IMR-90 (cell line): Measurements from ENCODE around the gene SPATA2L. TPM values are rescaled to one million over a fixed set of nuclear protein-coding genes. Genes with fewer than 3 reads are reported as not detected.

Experiments used
- ATAC-seq: fragments of 200-7000 bp; cut with Tn5 transposase; 2 replicates; pipeline ENCODE4 v1.9.1; 2020; ENCODE audit warnings: low read depth, mild to moderate bottlenecking, moderate library complexity
- BruUV-seq: library from RNA; stranded (reverse); fragments of 400-500 nt; replicated peaks from 2 replicates; lab custom pipeline; 2021; lab: Mats Ljungman, UMichigan
- CTCF ChIA-PET: fragments of 300-600 bp; formaldehyde crosslinking; extraction: SDS; loops from one replicate; lab custom pipeline; 2021; ENCODE audit warnings: antibody characterized with exemption; lab: Yijun Ruan, JAX
- POLR2A ChIA-PET: fragments of 300-600 bp; sonication (Branson Sonifier 250); formaldehyde crosslinking; loops from one replicate; lab custom pipeline; 2022; ENCODE audit warnings: antibody characterized with exemption; ENCODE audit not compliant: unreplicated experiment; lab: Charles Lee
- DNase-seq: peaks from one replicate; pipeline ENCODE4 v3.0.0; 2013
- H2AFZ ChIP-seq: replicated peaks from 2 replicates; pipeline ENCODE3; 2013; ENCODE audit warnings: low read length, mild to moderate bottlenecking; ENCODE audit not compliant: poor library complexity
- H2AK5ac ChIP-seq: 2 replicates; pipeline ENCODE4 v1.6.1; 2013; ENCODE audit warnings: low read depth, low read length, inconsistent platforms
- H2AK9ac ChIP-seq: replicated peaks from 2 replicates; pipeline ENCODE3; 2013; ENCODE audit warnings: mild to moderate bottlenecking, low read depth, low read length, moderate library complexity; ENCODE audit not compliant: poor library complexity
- H2BK120ac ChIP-seq: 2 replicates; pipeline ENCODE4 v1.6.1; 2013; ENCODE audit warnings: low read depth, low read length, inconsistent platforms
- H2BK15ac ChIP-seq: 3 replicates; pipeline ENCODE4 v1.6.1; 2013; ENCODE audit warnings: low read depth, low read length, inconsistent platforms
- H2BK20ac ChIP-seq: 2 replicates; pipeline ENCODE4 v1.6.1; 2013; ENCODE audit warnings: low read depth, mild to moderate bottlenecking, inconsistent platforms, low read length, moderate library complexity
- H2BK5ac ChIP-seq: 2 replicates; pipeline ENCODE4 v1.6.1; 2013; ENCODE audit warnings: mild to moderate bottlenecking, low read depth, low read length, inconsistent platforms; ENCODE audit not compliant: poor library complexity, severe bottlenecking
- H3K14ac ChIP-seq: replicated peaks from 2 replicates; pipeline ENCODE4 v1.6.1; 2013; ENCODE audit warnings: low read depth, low read length, inconsistent platforms
- H3K18ac ChIP-seq: 2 replicates; pipeline ENCODE4 v1.6.1; 2013; ENCODE audit warnings: low read depth, low read length, control low read depth
- H3K23ac ChIP-seq: 2 replicates; pipeline ENCODE4 v1.6.1; 2013; ENCODE audit warnings: low read depth, low read length, inconsistent platforms
- H3K27ac ChIP-seq: 2 replicates; pipeline ENCODE4 v1.5.1; 2013; ENCODE audit warnings: mild to moderate bottlenecking, control low read depth, low read length; ENCODE audit not compliant: insufficient read depth
- H3K27me3 ChIP-seq: 2 replicates; pipeline ENCODE4 v1.6.1; 2013; ENCODE audit warnings: low read length; ENCODE audit not compliant: control insufficient read depth, insufficient read depth
- H3K36me3 ChIP-seq: 2 replicates; pipeline ENCODE4 v1.6.1; 2013; ENCODE audit warnings: low read length, mixed read lengths; ENCODE audit not compliant: control insufficient read depth, insufficient read depth
- H3K4ac ChIP-seq: 2 replicates; pipeline ENCODE4 v1.6.1; 2013; ENCODE audit warnings: low read depth, low read length, inconsistent platforms
- H3K4me1 ChIP-seq: 2 replicates; pipeline ENCODE4 v1.6.1; 2013; ENCODE audit warnings: low read length, mixed read lengths; ENCODE audit not compliant: control insufficient read depth, insufficient read depth
- H3K4me2 ChIP-seq: 2 replicates; pipeline ENCODE4 v1.6.1; 2013; ENCODE audit warnings: low read depth, mild to moderate bottlenecking, control low read depth, low read length, moderate library complexity
- H3K4me3 ChIP-seq: 2 replicates; pipeline ENCODE4 v1.5.1; 2013; ENCODE audit warnings: low read depth, mild to moderate bottlenecking, control low read depth, low read length, moderate library complexity; ENCODE audit not compliant: insufficient read depth
- H3K56ac ChIP-seq: 2 replicates; pipeline ENCODE4 v1.6.1; 2013; ENCODE audit warnings: low read length, inconsistent platforms; ENCODE audit not compliant: insufficient read depth; ENCODE audit errors: extremely low read depth
- H3K79me1 ChIP-seq, 2 experiments: 2 replicates each; pipeline ENCODE4 v1.6.1; 2013; ENCODE audit warnings: low read length in 2 of 2, inconsistent platforms in 1 of 2, low read depth in 1 of 2
- H3K9ac ChIP-seq: 2 replicates; pipeline ENCODE4 v1.6.1; 2013; ENCODE audit warnings: low read depth, low read length, control low read depth
- H3K9me1 ChIP-seq: 2 replicates; pipeline ENCODE4 v1.6.1; 2013; ENCODE audit warnings: low read length, inconsistent platforms; ENCODE audit not compliant: insufficient read depth
- H3K9me3 ChIP-seq: 2 replicates; pipeline ENCODE4 v1.6.1; 2013; ENCODE audit warnings: low read length; ENCODE audit not compliant: control insufficient read depth, insufficient read depth
- H4K20me1 ChIP-seq: 2 replicates; pipeline ENCODE4 v1.6.1; 2013; ENCODE audit warnings: low read length, inconsistent platforms; ENCODE audit not compliant: insufficient read depth
- H4K5ac ChIP-seq: 2 replicates; pipeline ENCODE4 v1.6.1; 2013; ENCODE audit warnings: mild to moderate bottlenecking, low read depth, low read length, control low read depth
- H4K8ac ChIP-seq, 2 experiments: 2 replicates each; pipeline ENCODE4 v1.6.1; 2013; ENCODE audit warnings: low read depth in 2 of 2, low read length in 2 of 2, control low read depth in 1 of 2, inconsistent platforms in 1 of 2
- H4K91ac ChIP-seq: 2 replicates; pipeline ENCODE4 v1.6.1; 2013; ENCODE audit warnings: low read depth, low read length, inconsistent platforms; ENCODE audit not compliant: insufficient read depth
- BHLHE40 ChIP-seq: fragments of 150-350 bp; IDR thresholded peaks from 2 replicates; pipeline ENCODE4 v1.6.1; 2016; ENCODE audit warnings: mild to moderate bottlenecking, low read depth, low read length
- CEBPB ChIP-seq: IDR thresholded peaks from 2 replicates; pipeline ENCODE4 v1.6.1; 2012; ENCODE audit warnings: low read depth, low read length, improper control_type of control experiment
- CHD1 ChIP-seq: IDR thresholded peaks from 2 replicates; pipeline ENCODE4 v1.6.1; 2012; ENCODE audit warnings: low read depth, low read length, improper control_type of control experiment
- FOS ChIP-seq: fragments of 150-350 bp; IDR thresholded peaks from 2 replicates; pipeline ENCODE4 v1.6.1; 2016; ENCODE audit warnings: low read depth, low read length
- MAFK ChIP-seq: IDR thresholded peaks from 2 replicates; pipeline ENCODE4 v1.6.1; 2012; ENCODE audit warnings: low read depth, low read length, improper control_type of control experiment
- MAZ ChIP-seq: IDR thresholded peaks from 2 replicates; pipeline ENCODE4 v1.6.1; 2012; ENCODE audit warnings: low read depth, mild to moderate bottlenecking, low read length, improper control_type of control experiment, moderate library complexity, borderline replicate concordance
- MXI1 ChIP-seq: IDR thresholded peaks from 2 replicates; pipeline ENCODE4 v1.6.1; 2012; ENCODE audit warnings: low read depth, mild to moderate bottlenecking, low read length, moderate library complexity, borderline replicate concordance
- NFE2L2 ChIP-seq: fragments of 150-350 bp; IDR thresholded peaks from 2 replicates; pipeline ENCODE4 v1.6.1; 2016; ENCODE audit warnings: low read depth, mild to moderate bottlenecking, low read length
- POLR2A ChIP-seq: IDR thresholded peaks from 2 replicates; pipeline ENCODE4 v1.6.1; 2012; ENCODE audit warnings: mild to moderate bottlenecking, low read depth, low read length
- RAD21 ChIP-seq: IDR thresholded peaks from 2 replicates; pipeline ENCODE4 v1.6.1; 2012; ENCODE audit warnings: low read length, improper control_type of control experiment
- RCOR1 ChIP-seq: IDR thresholded peaks from 2 replicates; pipeline ENCODE4 v1.6.1; 2012; ENCODE audit warnings: mild to moderate bottlenecking, low read length, improper control_type of control experiment; ENCODE audit not compliant: insufficient replicate concordance
- RFX5 ChIP-seq: IDR thresholded peaks from 2 replicates; pipeline ENCODE4 v1.8.0; 2012; ENCODE audit warnings: low read depth, mild to moderate bottlenecking, low read length, moderate library complexity
- SMC3 ChIP-seq: fragments of 150-350 bp; IDR thresholded peaks from 2 replicates; pipeline ENCODE4 v1.6.1; 2016; ENCODE audit warnings: low read depth, mild to moderate bottlenecking, antibody characterized with exemption, low read length, moderate library complexity
- WGBS, 2 experiments: methylation state at CpG; one replicate each; pipeline versions ENCODE4 v1.1.5 to v1.1.7; 2013; ENCODE audit warnings: missing lambda C conversion rate in 2 of 2; ENCODE audit not compliant: insufficient read length in 1 of 2; ENCODE audit errors: extremely low coverage in 2 of 2; 5-methylcytosine and 5-hydroxymethylcytosine counted together
- dilution Hi-C: fragments of 300-500 bp; cut with HindIII; formaldehyde crosslinking; loops from one replicate; pipeline ENCODE4 v1.14.3; 2018; ENCODE audit warnings: low sequenced_read_pairs; ENCODE audit not compliant: unreplicated experiment
- in situ Hi-C: fragments of 300-500 bp; cut with MboI; formaldehyde crosslinking; loops from 3 replicates; pipeline ENCODE4 v1.14.3; 2019; ENCODE audit warnings: low sequenced_read_pairs, inconsistent platforms, mixed read lengths
- intact Hi-C: fragments of 100-400 bp; cut with micrococcal nuclease; formaldehyde crosslinking; loops from 2 replicates; pipeline ENCODE4 v1.10.0; 2022
- polyA plus RNA-seq, 3 experiments: library from polyadenylated mRNA; depleted of rRNA; stranded (reverse); fragments of >200 nt; gene quantifications; 2 replicates each; pipeline ENCODE4 v1.2.3, GENCODE V29; 2012; ENCODE audit warnings: low replicate concordance in 1 of 3
- total RNA-seq: library from RNA; depleted of rRNA; stranded (reverse); fragments of >200 nt; gene quantifications from 2 replicates; pipeline ENCODE4 v1.2.3, GENCODE V29; 2012
- TF ChIP-seq, protein P1 (sequence below): fragments of 150-350 bp; IDR thresholded peaks from 2 replicates; pipeline ENCODE4 v1.6.1; 2016; ENCODE audit warnings: low read depth, mild to moderate bottlenecking, low read length, moderate library complexity, borderline replicate concordance
- TF ChIP-seq, protein P2 (sequence below): conservative IDR thresholded peaks from 2 replicates; pipeline ENCODE4 v1.5.1; 2012; ENCODE audit warnings: mild to moderate bottlenecking, low read depth, low read length, improper control_type of control experiment

The SPATA2L gene
- total and polyA plus RNA-seq, 2 of the 4 experiments (the other 2 are of a cell fraction): 4.8 to 6.9 TPM

DNA sequence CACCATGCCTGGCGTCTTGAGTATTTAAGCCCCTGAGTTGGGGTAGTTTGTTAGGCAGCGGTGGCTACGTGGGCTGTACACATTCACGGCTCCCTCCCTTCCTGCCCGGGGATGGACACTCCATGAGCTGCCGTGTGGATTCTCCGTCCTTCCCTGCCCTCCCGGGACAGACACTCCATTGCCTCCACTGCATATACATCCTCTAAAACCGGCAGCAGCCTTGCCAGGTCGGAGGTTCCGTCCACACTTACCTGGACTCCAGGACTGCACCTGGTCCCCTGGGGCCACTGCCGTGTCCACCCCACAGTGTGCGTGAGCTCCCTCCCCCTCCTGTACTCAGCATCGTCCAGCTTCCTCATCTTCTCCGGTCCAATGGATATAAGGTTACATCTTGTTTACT, 3.5 kb upstream of the SPATA2L start:
- H2AK5ac ChIP-seq: peak overlapping the region; percentile 2; the same call in 1 of the 2 replicates
- dilution Hi-C loops: no loop called here
- no TSS peak for BruUV-seq
- 87% methylated on average over 7 of the region's 15 CpGs; no CpG with 5 or more reads in 1 of the 2 experiments for WGBS, 2 experiments
- H3K23ac ChIP-seq: no peak overlapping the region
- H4K8ac ChIP-seq: no peak overlapping the region
- no peak overlapping the region for H2BK120ac ChIP-seq
- peaks cover 12% of the 10 kb centered on the region; the same call in 1 of the 2 replicates for H3K36me3 ChIP-seq
- ChIA-PET POLR2A (no interaction called here), CTCF (interaction anchor here (1.3 kb wide), 1 partner anchor 10 kb away, joined by 6 read pairs; no protein-coding TSS in a partner anchor)
- no peak overlapping the region for H3K14ac ChIP-seq
- H3K27me3 ChIP-seq: no peaks in the 10 kb centered on the region
- H3K4me1 ChIP-seq: peaks cover 10% of the 10 kb centered on the region
- H3K9me1 ChIP-seq: no peaks in the 10 kb centered on the region
- no peak overlapping the region for H3K4me3 ChIP-seq
- in situ Hi-C loops: no loop called here
- H3K27ac ChIP-seq: no peak overlapping the region
- H3K79me1 ChIP-seq: peaks cover 5 to 8% of the 10 kb centered on the region in 2 experiments; a peak in 2 of 4 replicates
- H2AK9ac ChIP-seq: peak overlapping the region; percentile 55
- DNase-seq (no peak), ATAC-seq (no peak)
- intact Hi-C loops: no loop called here
- TF ChIP-seq MAFK (no peak), MXI1 (no peak), CHD1 (no peak), CEBPB (no peak), RFX5 (no peak), MAZ (no peak), SMC3 (no peak), RCOR1 (no peak), RAD21 (no peak), BHLHE40 (no peak), FOS (no peak), POLR2A (no peak), NFE2L2 (no peak)
- TF ChIP-seq, protein P1, sequence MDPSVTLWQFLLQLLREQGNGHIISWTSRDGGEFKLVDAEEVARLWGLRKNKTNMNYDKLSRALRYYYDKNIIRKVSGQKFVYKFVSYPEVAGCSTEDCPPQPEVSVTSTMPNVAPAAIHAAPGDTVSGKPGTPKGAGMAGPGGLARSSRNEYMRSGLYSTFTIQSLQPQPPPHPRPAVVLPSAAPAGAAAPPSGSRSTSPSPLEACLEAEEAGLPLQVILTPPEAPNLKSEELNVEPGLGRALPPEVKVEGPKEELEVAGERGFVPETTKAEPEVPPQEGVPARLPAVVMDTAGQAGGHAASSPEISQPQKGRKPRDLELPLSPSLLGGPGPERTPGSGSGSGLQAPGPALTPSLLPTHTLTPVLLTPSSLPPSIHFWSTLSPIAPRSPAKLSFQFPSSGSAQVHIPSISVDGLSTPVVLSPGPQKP: no peak
- TF ChIP-seq, protein P2, sequence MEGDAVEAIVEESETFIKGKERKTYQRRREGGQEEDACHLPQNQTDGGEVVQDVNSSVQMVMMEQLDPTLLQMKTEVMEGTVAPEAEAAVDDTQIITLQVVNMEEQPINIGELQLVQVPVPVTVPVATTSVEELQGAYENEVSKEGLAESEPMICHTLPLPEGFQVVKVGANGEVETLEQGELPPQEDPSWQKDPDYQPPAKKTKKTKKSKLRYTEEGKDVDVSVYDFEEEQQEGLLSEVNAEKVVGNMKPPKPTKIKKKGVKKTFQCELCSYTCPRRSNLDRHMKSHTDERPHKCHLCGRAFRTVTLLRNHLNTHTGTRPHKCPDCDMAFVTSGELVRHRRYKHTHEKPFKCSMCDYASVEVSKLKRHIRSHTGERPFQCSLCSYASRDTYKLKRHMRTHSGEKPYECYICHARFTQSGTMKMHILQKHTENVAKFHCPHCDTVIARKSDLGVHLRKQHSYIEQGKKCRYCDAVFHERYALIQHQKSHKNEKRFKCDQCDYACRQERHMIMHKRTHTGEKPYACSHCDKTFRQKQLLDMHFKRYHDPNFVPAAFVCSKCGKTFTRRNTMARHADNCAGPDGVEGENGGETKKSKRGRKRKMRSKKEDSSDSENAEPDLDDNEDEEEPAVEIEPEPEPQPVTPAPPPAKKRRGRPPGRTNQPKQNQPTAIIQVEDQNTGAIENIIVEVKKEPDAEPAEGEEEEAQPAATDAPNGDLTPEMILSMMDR: no peak
- H3K56ac ChIP-seq: no peak overlapping the region
- H2BK20ac ChIP-seq: no peak overlapping the region
- H2BK5ac ChIP-seq: no peak overlapping the region
- H3K4me2 ChIP-seq: no peak overlapping the region
- H3K9me3 ChIP-seq: no peaks in the 10 kb centered on the region
- H3K18ac ChIP-seq: no peak overlapping the region
- H3K4ac ChIP-seq: no peak overlapping the region
- no peak overlapping the region for H4K91ac ChIP-seq
- no peak overlapping the region for H4K5ac ChIP-seq
- no peak overlapping the region for H3K9ac ChIP-seq
- H2BK15ac ChIP-seq: no peak overlapping the region
- H2AFZ ChIP-seq: peak overlapping the region; percentile 8
- peaks cover 8% of the 10 kb centered on the region for H4K20me1 ChIP-seq
